Activated B cell treated with CpG ODN at 0.5 μM for 24 hours (primary cell): ENCODE measurements around the gene PCDHGA11. TPM values are rescaled to one million over a fixed set of nuclear protein-coding genes. Genes with fewer than 3 reads are reported as not detected.
"Not testable (repeated sequence)": the region's sequence is repeated elsewhere in the genome, so short reads cannot be mapped to it uniquely, and the experiment has no call there.

Source experiments
- ATAC-seq: fragments of 200-7000 bp; cut with Tn5 transposase; one replicate; pipeline ENCODE4 v1.10.0; 2021; ENCODE audit warnings: low read depth, mild to moderate bottlenecking, moderate library complexity
- CTCF ChIA-PET: fragments of 350-600 bp; sonication (Branson Sonifier 250); formaldehyde crosslinking; loops from one replicate; lab custom pipeline; 2021; ENCODE audit warnings: antibody characterized with exemption; lab: Charles Lee
- POLR2A ChIA-PET: fragments of 350-600 bp; sonication (Branson Sonifier 250); formaldehyde crosslinking; loops from one replicate; lab custom pipeline; 2021; ENCODE audit warnings: antibody characterized with exemption; lab: Charles Lee
- DNase-seq: peaks from one replicate; pipeline ENCODE4 v3.0.0; 2022
- H3K27ac Mint-ChIP-seq: one replicate; pipeline ENCODE4 v1.8.0; 2020; ENCODE audit warnings: mixed read lengths
- H3K27me3 Mint-ChIP-seq: one replicate; pipeline ENCODE4 v1.8.0; 2021; ENCODE audit warnings: mixed read lengths
- H3K36me3 Mint-ChIP-seq: one replicate; pipeline ENCODE4 v1.8.0; 2021; ENCODE audit warnings: low read depth, mixed read lengths
- H3K4me1 Mint-ChIP-seq: one replicate; pipeline ENCODE4 v1.8.0; 2021; ENCODE audit warnings: mixed read lengths
- H3K4me3 Mint-ChIP-seq: one replicate; pipeline ENCODE4 v1.8.0; 2020; ENCODE audit warnings: mild to moderate bottlenecking, mixed read lengths
- H3K9me3 Mint-ChIP-seq: one replicate; pipeline ENCODE4 v1.8.0; 2020; ENCODE audit warnings: mixed read lengths
- intact Hi-C: fragments of 100-400 bp; cut with micrococcal nuclease; formaldehyde crosslinking; loops from one replicate; pipeline ENCODE4 v1.15.1; 2024
- total RNA-seq: library from RNA; stranded (reverse); gene quantifications from 2 replicates; pipeline ENCODE4 v1.2.3, GENCODE V29; 2022
- TF ChIP-seq, protein P1 (sequence below): fragments of 200-600 bp; IDR thresholded peaks from one replicate; pipeline ENCODE4 v1.8.0; 2022; ENCODE audit warnings: antibody characterized with exemption, mild to moderate bottlenecking

The PCDHGA11 gene
- total RNA-seq, 1 donor from 2014 or later, result 0.73 TPM

- CTCF ChIA-PET, result interaction anchor here (0.6 to 3.3 kb wide), 25 partner anchors 10 to 210 kb away, joined by 3 to 58 read pairs (median 4); partner anchors contain the start of genes PCDHB14, PCDHGA10, PCDHGA11 and PCDHGC3
- intact Hi-C loops, result loop anchor here (1.0 to 2.0 kb wide), 4 partner anchors 46 to 128 kb away; no protein-coding TSS in a partner anchor
- ATAC-seq, result peak; percentile 86
- POLR2A ChIA-PET, result interaction anchor here (1.0 to 1.9 kb wide), 4 partner anchors 81 to 134 kb away, joined by 3 to 8 read pairs (median 5); partner anchors contain the start of gene TAF7
- peaks cover 16% of the 10 kb centered on the region for H3K4me1 Mint-ChIP-seq
- H3K27me3 Mint-ChIP-seq, result peaks cover 46% of the 10 kb centered on the region
- H3K9me3 Mint-ChIP-seq, result peaks cover 19% of the 10 kb centered on the region
- H3K27ac Mint-ChIP-seq, result peak within 1 kb of the TSS; percentile 76
- H3K4me3 Mint-ChIP-seq, result peak within 1 kb of the TSS; percentile 80
- no peak for DNase-seq
- H3K36me3 Mint-ChIP-seq, result peaks cover 7% of the 10 kb centered on the region
- TF ChIP-seq, protein P1, sequence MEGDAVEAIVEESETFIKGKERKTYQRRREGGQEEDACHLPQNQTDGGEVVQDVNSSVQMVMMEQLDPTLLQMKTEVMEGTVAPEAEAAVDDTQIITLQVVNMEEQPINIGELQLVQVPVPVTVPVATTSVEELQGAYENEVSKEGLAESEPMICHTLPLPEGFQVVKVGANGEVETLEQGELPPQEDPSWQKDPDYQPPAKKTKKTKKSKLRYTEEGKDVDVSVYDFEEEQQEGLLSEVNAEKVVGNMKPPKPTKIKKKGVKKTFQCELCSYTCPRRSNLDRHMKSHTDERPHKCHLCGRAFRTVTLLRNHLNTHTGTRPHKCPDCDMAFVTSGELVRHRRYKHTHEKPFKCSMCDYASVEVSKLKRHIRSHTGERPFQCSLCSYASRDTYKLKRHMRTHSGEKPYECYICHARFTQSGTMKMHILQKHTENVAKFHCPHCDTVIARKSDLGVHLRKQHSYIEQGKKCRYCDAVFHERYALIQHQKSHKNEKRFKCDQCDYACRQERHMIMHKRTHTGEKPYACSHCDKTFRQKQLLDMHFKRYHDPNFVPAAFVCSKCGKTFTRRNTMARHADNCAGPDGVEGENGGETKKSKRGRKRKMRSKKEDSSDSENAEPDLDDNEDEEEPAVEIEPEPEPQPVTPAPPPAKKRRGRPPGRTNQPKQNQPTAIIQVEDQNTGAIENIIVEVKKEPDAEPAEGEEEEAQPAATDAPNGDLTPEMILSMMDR, result no peak
These were observed 9.7 kb downstream of the PCDHGA11 start, which contains the start of gene PCDHGA12 for GRCh38 chr5:141430332-141431113. PCDHGA12 (plus strand) TSS chr5:141430507; CDS start chr5:141430760, 253 bp downstream.

DNA sequence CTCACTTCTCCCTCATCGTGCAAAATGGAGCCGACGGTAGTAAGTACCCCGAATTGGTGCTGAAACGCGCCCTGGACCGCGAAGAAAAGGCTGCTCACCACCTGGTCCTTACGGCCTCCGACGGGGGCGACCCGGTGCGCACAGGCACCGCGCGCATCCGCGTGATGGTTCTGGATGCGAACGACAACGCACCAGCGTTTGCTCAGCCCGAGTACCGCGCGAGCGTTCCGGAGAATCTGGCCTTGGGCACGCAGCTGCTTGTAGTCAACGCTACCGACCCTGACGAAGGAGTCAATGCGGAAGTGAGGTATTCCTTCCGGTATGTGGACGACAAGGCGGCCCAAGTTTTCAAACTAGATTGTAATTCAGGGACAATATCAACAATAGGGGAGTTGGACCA, 10.4 kb downstream of the PCDHGA11 start:
- Mint-ChIP-seq H3K4me3 (peak overlapping the region; percentile 80), H3K36me3 (peaks cover 7% of the 10 kb centered on the region), H3K4me1 (peaks cover 16% of the 10 kb centered on the region), H3K27me3 (peaks cover 41% of the 10 kb centered on the region), H3K27ac (peak overlapping the region; percentile 53), H3K9me3 (peaks cover 19% of the 10 kb centered on the region)
- ChIA-PET POLR2A (interaction anchor here (1.0 to 1.9 kb wide), 3 partner anchors 111 to 133 kb away, joined by 3 to 8 read pairs (median 7); partner anchors contain the start of gene TAF7), CTCF (interaction anchor here (1.5 to 3.3 kb wide), 12 partner anchors 11 to 208 kb away, joined by 3 to 58 read pairs (median 10); partner anchors contain the start of genes PCDHB14, PCDHGA10, PCDHGA11 and TAF7)
- ATAC-seq, result peak; percentile 38
- intact Hi-C loops, result loop anchor here (2.0 kb wide), 2 partner anchors 46 to 82 kb away; no protein-coding TSS in a partner anchor
- no peak for DNase-seq
- TF ChIP-seq, protein P1, result no peak

DNA sequence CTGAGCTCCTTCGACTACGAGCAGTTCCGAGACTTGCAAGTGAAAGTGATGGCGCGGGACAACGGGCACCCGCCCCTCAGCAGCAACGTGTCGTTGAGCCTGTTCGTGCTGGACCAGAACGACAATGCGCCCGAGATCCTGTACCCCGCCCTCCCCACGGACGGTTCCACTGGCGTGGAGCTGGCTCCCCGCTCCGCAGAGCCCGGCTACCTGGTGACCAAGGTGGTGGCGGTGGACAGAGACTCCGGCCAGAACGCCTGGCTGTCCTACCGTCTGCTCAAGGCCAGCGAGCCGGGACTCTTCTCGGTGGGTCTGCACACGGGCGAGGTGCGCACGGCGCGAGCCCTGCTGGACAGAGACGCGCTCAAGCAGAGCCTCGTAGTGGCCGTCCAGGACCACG, 11.5 kb downstream of the PCDHGA11 start:
- Mint-ChIP-seq H3K27me3 (peaks cover 34% of the 10 kb centered on the region), H3K9me3 (peaks cover 19% of the 10 kb centered on the region), H3K4me1 (peaks cover 16% of the 10 kb centered on the region), H3K4me3 (peak overlapping the region; percentile 80)
- CTCF ChIA-PET, result interaction anchor here (2.4 to 2.8 kb wide), 3 partner anchors 19 to 132 kb away, joined by 11 to 58 read pairs (median 27); partner anchors contain the start of gene PCDHGA10
- H3K27ac Mint-ChIP-seq, POLR2A ChIA-PET, intact Hi-C loops, DNase-seq, ATAC-seq, H3K36me3 Mint-ChIP-seq: not testable (repeated sequence)

- DNase-seq, ATAC-seq, CTCF ChIA-PET, H3K27ac Mint-ChIP-seq, H3K4me3 Mint-ChIP-seq, POLR2A ChIA-PET, intact Hi-C loops, H3K36me3 Mint-ChIP-seq: not testable (repeated sequence)
- Mint-ChIP-seq H3K27me3 (peaks cover 30% of the 10 kb centered on the region), H3K9me3 (peaks cover 19% of the 10 kb centered on the region), H3K4me1 (peaks cover 16% of the 10 kb centered on the region)
These were observed 11.9 kb downstream of the PCDHGA11 start for GRCh38 chr5:141432726-141433125.

DNA sequence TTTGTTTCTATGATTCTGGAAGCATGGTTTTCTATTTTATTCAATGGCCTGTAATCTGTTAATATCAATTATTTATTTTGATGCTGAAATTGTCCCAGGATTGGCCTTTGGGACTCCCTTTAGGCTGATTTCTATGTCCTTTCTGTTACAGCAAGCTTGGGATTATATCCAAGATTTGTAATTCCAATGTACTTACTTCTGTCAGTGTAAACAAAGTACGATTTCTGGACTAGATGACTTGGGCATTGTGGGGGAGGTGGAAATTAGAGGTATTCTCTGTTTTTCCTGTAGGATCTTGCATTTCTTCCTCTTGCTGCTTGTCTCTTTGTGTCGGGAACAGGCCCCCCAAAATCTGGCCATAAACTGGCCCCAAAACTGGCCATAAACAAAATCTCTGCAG, 13.2 kb downstream of the PCDHGA11 start:
- peaks cover 24% of the 10 kb centered on the region for H3K27me3 Mint-ChIP-seq
- POLR2A ChIA-PET, result no interaction called here
- intact Hi-C loops, result no loop called here
- TF ChIP-seq, protein P1, result no peak
- no peak for ATAC-seq
- peaks cover 15% of the 10 kb centered on the region for H3K9me3 Mint-ChIP-seq
- peaks cover 4% of the 10 kb centered on the region for H3K36me3 Mint-ChIP-seq
- no peak for DNase-seq
- H3K4me1 Mint-ChIP-seq, result peaks cover 16% of the 10 kb centered on the region
- H3K4me3 Mint-ChIP-seq, result no peak overlapping the region
- no peak overlapping the region for H3K27ac Mint-ChIP-seq
- CTCF ChIA-PET, result no interaction called here
